Measurements from ENCODE around the gene SLA2.
"Not testable (repeated sequence)": the region's sequence is repeated elsewhere in the genome, so short reads cannot be mapped to it uniquely, and the experiment has no call there.

The SLA2 gene, protein sequence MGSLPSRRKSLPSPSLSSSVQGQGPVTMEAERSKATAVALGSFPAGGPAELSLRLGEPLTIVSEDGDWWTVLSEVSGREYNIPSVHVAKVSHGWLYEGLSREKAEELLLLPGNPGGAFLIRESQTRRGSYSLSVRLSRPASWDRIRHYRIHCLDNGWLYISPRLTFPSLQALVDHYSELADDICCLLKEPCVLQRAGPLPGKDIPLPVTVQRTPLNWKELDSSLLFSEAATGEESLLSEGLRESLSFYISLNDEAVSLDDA

DNA sequence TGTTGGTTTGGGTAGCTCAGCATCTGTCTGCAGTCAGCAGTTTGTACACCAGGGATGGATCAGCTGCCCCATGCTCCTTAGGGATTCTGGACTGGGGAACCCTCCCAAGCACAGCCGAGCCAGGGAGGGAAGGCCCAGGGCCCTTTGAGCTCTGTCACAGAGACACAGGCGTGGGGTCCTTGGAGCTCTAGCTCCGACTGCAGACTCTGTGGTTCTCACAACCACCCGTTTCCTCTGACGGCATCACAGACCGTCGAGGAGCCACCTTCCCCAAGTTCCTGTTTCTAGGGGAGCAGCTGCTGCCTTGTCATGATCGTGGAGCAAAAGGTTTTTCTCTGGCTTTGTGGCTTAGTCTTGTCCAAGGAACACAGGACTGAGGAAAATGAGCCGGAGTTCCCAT lies at the start of gene SLA2:
SLA2 (minus strand) TSS at position 199 of the 400 bp plus-strand sequence. CDS start 4,861 bp downstream, outside the sequence.
- DNase-seq = no peak

DNA sequence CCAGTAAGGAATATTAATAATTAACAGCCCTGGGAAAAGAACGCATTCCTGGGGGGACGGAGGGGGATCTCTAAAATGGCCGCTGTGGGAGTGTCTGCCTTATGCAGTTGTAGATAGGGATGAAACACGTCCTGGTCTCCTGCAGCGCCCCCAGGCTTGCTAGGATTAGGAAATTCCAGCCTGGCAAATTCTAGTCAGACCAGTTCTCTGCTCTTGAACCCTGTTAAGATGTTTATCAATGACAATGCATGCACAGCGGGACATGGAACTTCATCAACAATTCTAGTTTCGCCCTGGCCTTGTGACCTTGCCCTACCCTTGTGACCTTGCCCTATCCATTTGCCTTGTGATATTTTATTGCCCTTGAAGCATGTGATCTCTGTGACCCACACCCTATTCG lies 49.5 kb upstream of the SLA2 start:
- DNase-seq = not testable (repeated sequence)

DNA sequence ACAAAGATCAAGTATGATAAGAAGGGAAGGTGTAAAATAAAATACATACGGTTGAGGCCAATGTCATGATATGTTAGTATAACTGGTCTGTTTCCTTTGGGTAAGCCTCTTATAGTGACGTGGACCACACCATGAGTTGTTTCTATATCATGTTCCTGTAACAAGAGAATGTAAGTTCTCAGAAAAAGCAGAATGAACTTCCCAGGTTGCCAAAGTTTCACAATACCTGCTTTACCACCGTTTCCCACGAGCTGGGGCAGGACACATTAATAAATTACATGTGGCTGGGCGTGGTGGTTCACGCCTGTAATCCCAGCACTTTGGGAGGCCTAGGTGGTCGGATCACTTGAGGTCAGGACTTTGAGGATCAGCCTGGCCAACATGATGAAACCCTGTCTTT lies 42.6 kb upstream of the SLA2 start:
- DNase-seq = no peak

DNA sequence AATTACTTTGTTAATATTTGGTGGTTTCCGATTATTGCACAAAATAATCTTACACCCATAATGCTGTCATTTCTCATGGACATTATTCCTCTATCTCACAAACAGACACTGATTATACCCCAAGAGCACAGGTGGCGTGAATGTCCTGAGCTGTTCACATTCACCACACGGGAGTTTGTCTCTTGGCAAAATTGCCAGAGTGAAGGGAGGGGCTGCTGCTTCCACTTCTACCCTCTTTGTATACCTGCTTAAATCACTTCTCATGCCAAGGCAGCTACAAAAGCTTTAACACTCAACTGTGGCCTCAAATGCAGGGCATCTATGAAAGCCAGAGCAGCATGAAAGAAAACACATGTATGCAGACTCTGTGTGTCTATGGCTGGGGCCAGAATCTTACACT lies 41.9 kb upstream of the SLA2 start:
- no peak for DNase-seq

DNA sequence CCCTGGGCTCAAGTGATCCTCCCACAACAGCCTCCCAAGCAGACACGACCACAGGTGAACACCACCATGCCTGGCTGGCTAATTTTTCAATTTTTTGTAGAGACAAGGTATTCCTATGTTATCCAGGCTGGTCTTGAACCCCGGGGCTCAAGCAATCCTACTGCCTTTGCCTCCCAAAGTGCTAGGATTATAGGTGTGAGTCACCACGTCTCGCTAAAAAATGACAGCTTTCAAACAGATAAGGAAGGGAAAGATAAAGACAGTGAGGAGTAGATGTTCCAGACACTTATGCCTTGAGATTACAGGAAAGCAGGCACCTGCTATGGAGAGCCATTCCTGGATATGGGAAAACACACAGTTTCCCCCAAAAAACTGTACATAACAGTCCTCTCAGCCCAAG lies 40.9 kb upstream of the SLA2 start:
- DNase-seq = no peak

DNA sequence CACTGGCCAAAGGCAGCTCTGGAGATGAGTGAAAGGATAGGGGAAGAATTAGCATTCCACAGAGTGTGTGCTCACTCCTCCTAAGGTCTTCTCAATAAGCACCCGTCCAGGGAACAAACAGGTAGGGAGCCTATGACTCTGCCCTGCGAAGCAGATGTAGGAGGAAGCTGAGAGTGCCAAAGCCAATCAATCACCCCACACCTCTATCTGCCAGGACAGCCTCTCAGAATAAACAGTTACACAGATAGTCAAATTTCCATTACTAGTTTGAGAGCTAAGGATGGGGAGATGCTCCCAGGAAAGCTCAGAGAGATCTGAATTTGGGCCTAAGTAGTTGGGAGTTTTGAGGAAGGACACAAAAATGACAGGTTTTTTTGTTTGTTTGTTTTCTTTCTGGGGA lies 40.5 kb upstream of the SLA2 start:
- no peak for DNase-seq

DNA sequence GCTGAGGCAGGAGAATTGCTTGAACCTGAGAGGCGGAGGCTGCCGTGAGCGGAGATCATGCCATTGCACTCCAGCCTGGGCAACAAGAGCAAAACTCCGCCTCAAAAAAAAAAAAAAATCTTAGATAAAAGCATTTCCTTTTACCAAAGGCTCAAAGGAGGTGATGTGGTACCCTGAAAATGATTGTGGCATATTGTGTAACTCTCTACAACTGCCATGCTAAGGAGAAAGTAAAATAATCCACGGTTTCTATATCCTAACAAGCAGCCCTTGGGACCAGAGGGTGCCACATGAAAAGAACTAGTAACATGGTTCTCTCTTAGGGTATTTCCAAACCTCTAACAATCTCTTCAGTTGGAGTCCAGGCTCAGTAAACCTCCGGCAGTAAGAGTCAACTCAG lies 38.8 kb upstream of the SLA2 start:
- DNase-seq = no peak

DNA sequence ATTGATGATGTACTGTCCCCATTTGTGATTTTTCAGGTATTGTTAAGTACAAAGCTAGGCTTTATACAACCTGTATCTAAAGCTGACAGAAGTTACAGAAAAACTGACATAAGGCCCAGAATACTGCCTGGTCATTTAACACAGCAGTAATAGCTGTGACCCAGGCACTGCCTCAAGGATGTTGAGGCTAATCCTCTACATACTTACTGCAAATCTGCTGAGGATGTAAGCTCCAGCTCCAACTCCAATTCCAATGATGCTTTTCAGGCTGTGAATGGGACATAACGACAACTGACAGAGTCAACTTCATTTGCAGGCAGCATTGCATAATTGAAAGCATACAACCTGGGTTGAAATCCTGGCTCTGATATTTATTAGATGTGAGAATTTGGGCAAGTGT lies 36.3 kb upstream of the SLA2 start:
- DNase-seq = no peak

DNA sequence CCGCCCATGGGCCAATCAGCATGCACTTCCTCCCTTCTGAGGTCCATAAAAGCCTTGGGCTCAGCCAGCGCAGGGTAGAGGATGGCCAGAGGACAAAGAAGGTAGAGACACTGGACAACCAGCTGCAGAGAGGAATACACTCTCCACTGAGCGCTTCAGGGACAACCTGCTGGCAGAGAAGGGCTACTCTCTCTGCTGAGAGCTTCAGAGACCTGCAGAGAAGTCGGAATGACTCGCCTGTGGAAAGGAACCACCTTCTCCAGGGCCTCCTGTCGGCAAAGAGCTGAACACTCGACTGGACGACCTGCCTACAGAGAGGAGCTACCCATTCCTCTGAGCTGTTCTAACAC lies 31.4 kb upstream of the SLA2 start:
- no peak for DNase-seq

DNA sequence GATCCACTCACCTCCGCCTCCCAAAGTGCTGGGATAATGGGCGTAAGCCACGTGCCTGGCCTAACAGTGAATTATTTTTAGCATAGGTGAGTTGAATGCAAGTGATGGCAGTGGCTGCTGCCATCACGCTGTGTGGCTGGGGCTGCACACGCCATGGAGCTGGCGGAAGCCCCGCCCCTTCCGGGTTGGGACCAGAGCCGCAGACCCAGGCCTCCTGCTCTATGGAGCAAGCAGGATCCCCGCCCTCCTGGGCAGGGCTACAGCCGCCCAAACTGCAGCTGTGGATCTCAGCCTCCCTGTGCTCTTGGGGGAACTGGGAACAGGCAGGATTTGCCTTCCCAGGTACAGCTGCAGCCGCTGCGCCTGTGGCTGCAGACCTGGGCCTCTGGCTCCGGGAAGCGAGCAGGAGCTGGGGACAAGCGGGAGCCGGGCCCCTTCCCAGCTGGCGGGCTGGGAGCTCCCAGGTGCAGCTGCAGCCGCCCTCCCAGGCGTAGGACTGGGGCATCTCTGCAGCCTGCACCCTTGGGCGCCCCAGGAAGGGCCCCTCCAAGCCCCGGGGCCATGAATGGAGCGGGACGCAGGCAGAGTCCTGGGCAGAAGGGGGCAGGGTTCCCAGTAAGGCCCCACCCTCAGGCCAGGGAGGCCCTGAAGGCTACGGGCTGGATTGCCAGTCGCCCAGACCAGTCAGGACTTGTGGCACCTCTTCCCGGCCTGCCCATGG lies 30.9 kb upstream of the SLA2 start:
- no peak for DNase-seq

DNA sequence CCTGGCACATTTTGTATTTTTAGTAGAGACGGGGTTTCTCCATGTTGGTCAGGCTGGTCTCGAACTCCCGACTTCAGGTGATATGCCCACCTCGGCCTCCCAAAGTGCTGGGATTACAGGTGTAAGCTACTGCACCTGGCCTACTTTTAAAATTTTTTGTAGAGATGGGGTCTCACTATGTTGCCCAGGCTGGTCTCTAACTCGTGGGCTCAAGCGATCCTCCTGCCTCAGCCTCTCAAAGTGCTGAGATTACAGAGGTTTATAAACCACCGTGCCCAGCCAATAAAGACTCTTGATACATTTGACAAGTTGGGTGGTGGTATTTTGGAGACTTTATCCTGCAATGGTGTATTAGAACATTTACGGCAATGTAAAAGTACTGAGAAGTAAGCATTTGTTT lies 29.5 kb upstream of the SLA2 start:
- DNase-seq = not testable (repeated sequence)

DNA sequence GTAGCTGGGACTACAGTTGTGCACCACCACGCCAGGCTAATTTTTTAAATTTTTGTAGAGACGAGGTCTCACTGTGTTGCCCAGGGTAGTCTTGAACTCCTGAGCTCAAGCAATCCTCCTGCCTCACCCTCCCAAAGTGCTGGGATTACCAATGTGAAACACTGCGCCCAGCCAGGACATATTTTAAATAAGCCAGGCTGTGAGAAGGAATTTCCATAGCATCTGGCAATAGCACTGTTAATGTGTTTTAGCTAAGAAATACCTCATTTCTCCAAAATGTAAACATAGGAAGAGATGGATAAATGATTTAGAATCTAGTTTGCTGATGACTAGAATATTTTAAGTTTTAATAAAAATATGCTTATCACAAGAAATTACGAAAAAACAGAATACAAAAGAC lies 27.0 kb upstream of the SLA2 start:
- DNase-seq = no peak

DNA sequence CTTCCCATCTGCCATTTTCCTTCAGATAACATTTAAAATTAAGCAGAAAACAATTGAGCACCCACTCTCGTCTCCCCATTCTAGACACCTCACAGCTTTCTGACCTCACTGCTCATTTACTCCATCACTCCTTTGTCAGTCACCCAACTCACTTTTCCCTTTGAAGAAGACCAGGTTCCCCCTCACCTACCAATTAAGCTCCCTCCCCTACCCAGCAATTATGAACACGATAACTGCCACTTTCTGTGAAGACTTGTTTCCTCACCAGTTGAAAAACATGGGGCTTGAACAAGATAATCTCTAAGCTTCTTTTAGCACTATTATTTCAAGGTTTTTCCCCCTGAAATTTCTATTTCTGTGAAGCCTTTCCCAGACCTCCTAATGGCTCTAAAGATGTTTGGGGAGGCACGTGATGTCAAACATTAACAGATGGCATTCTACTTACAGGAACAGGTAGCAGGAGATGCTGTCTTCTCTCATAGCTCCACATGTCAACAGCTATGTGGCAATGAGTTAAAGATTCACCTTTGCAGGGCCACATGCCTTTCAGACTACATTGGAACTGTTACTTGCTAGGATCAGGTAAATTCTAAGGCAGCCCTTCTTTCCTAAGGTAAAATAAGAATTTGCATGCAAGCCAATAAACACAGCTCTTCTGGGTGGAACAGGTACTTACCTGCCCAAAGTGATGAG lies 24.8 kb upstream of the SLA2 start:
- DNase-seq = peak in 1 of 2 experiments; percentile 17

DNA sequence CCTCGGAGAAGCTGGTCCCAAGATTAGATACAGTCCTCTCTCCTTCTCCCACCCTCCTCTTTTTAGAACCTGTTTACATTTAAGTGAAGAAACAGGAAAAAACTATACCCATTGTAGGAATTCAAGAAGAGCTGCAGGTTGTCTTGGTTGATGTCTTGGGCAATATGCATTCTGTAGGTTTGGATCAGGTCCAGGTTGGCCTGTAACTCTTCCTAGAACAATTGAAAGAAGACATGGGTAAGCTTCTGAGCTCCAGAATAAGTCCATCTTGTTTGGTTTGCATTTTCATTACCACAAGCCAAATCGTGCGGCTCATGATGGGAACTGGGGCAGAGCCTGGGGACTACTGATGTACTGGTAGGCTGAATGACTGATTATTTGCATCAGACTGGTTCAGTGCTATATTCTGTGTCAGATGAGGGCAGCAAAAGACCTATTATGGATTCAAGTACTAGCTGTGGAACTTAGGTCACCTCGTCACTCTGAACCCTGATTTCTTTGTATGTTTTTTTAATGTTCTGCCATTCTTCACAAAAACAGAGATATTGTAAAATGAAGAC lies 20.3 kb upstream of the SLA2 start:
- peak in 1 of 2 experiments; percentile 25 for DNase-seq

DNA sequence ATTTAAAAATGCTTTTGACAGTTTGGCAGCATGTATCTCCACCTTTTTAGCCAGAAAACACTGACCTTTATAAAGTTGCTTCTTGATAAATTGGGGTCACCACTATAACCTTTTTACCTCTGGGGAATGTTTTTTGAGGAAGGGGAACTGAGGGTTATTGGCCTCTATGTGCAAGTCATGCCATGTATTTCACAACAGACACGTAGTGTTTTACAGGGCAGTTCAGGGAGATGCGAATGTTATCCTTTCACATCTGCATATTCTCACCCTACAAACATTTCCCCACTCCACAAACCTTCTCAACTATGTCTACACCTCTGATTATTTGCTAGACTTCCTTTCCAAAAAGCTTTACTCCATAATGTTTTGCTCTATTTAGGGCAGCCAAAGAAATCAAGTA lies 17.0 kb upstream of the SLA2 start:
- DNase-seq = no peak

DNA sequence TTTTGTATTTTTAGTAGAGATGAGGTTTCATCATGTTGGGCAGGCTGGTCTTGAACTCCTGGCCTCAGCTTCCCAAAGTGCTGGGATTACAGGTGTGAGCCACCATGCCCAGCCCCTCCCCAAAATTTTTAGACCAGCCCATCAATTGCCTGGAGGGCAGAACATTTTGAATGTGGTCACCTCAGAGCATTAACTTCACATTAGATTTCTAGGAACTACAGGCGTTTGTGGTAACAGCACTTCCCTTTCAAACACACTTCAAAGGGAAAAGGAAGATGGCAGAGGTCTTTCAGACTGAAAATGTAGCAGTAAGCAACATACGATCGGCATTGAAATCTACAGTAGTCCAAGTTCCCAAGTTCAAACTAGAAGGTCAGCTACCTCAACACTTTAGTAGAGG lies 12.3 kb upstream of the SLA2 start:
- no peak for DNase-seq

DNA sequence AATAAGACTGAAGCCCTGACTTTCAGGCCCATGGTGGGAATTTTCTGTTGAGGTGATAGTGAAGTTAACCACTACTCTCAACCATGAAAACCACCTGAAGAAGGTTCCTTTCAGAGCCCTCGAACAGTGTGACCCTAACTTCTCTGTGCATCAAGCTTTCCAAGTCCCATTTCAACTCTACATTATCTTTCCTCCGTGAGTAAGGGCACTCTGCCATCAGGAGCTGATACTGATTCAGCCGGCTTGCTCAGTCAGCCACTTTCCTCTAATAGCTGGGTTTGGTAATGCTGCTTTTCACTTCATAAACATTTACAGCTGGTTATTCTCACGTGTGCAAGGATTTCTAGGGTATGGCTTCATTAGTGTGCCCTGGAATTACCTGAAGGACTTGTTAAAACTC lies 10.7 kb upstream of the SLA2 start:
- DNase-seq = no peak

DNA sequence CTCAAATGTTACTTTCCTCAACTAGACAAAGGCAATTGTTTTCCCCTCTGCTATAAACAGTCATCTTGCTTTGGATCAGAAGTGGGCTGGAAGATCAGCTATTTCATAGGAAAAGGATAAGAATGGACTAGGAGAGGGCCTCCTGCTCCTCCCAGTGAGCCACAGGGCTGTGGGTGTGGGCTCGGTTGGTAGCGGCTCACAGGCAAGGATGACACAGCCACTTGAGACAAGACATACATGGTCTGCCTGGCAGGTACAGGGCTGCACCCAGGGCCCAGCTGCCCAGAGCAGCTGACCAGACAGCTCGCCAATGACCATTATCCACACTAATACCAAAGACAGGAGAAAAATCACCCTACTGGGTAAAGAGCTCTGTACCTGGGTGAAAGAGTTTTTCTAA lies 9.0 kb upstream of the SLA2 start:
- DNase-seq = no peak

DNA sequence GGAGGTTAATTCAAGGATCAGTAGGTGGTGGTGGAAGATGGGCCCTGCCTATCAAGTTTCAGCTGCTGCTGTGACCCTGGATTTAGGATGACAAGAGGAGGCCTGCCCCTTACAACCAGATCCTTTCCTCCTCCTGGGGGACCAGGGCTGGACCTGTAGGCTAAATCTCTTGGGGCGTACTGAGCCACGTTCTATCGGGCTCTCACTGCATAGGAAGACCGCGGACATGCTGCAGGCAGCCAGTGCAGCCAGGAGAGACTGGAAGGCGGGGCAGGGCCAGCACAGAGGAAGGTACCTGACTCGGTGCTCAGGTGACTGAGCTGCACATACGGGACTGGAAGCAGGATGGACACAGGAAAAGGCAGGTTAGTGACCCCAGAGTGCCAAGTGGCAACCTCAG lies 8.5 kb upstream of the SLA2 start:
- no peak for DNase-seq

DNA sequence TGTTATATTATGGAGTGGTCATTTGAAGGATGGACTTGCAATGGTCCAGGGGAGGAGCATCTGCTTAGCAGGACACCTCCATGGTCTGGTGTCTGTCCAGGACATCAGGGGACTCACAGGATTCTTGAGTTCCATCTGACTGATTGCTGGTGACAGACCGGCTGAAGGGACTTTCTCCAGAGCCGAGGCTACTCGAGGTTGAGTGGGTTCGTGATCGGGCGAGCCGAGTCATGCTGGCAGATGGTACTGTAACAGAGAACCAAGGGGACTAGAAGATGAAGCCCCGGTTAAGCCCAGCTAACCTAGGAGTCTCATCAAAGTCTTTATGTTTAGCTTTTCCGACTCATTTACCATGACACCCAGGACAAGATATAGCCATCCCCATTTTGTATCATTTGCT lies 7.5 kb upstream of the SLA2 start:
- peak; percentile 19 to 47 for DNase-seq

DNA sequence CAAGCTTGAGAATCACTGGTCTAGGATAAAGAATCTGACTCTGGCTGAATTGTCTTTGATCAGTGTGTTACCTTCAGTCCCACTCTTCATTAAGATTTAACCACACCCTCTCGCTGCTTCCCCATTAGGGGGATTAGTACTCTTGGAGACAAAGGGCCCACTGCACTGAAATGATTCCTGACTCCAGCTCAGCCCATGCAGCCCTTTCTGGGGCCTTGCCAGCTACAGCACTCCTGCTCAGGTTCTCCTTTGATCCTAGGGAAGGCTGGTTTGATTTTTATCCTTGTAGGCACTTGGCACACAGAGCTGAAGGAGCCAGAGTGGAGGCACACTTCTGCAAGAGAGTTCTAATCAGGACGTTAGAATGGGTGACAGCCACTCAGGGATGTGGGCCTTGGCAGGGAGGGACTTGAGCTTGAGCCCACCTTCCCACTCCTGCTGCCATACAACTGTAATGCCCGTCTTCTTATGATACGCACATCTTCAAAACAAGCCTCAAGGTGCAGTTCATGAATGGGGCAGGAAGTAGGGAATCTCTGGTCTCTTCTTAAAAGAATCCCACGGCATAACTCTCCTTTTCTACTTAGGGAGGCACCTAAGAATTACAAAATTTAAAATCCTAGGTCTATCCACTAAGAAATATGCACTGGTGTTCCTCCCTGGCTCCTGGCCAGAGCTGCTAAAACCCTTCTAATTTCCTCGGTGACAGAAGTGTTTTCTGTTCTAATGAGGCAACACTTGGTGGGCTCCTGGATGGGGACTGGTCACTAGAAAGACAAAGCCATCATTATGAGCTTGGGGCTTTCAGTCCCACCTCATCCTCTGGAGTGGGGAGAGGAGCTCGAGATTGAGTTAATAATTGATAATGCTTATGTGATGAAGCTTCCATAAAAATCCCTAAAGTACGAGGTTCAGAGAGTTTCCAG lies 1.5 kb upstream of the SLA2 start:
- DNase-seq = peak in 1 of 2 experiments; percentile 21

DNA sequence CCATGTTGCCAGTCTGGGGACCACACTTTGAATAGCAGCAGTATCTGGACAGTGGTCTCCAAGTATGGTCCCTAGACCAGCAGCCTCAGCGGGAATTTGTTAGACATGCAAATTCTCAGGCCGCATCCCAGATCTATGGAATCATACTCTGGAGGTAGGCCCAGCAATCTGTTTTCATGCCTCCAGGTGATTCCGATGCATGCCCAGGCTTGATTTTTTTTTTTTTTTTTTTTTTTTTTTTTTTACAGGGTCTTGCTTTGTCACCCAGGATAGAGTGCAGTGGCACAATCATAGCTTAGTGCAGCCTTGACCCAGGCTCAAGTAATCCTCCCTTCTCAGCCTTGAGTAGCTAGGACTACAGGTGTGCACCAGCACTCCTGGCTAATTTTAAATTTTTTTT lies 682 bp upstream of the SLA2 start:
- no peak for DNase-seq

DNA sequence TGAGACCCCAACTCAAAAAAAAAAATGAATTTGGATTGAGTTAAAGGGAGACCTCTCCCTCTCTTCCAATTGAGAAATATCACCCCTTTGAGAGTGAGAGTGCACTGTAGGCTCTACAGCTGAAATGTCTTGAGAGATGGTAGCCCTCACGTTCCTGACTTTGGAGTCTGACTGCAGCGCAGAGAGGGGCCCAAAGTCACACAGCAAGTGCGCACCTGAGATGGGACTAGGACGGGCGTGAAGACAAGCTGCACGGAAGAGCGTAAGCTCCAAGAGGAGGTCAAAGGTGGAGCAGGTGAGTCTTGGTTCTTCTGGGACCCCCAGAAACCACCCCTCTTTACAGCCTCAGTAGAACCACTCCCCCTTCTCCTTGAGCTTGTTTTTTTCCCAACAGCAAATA lies 643 bp downstream of the SLA2 start:
- DNase-seq = no peak
